Tibial nerve (tissue), 3 donors: ENCODE results near the gene PSTPIP2.

ENCODE experiments used
- POLR2A ChIP-seq, 2 donors: fragments of 450-650 bp; IDR thresholded peaks; one replicate each; pipeline ENCODE4 v1.6.1; 2017; ENCODE audit warnings: antibody characterized with exemption in 2 of 2, mild to moderate bottlenecking in 2 of 2, moderate library complexity in 2 of 2
- TF ChIP-seq, protein P1 (sequence below), 5 experiments: fragments of 200-600 bp in 3 of 5; fragments of 450-650 bp in 2 of 5; sonication (generic) in 3 of 5; IDR thresholded peaks; one replicate each; pipeline ENCODE4 v1.5.1; 2016 to 2019; ENCODE audit warnings: antibody characterized with exemption in 5 of 5, mild to moderate bottlenecking in 3 of 5, moderate library complexity in 2 of 5

DNA sequence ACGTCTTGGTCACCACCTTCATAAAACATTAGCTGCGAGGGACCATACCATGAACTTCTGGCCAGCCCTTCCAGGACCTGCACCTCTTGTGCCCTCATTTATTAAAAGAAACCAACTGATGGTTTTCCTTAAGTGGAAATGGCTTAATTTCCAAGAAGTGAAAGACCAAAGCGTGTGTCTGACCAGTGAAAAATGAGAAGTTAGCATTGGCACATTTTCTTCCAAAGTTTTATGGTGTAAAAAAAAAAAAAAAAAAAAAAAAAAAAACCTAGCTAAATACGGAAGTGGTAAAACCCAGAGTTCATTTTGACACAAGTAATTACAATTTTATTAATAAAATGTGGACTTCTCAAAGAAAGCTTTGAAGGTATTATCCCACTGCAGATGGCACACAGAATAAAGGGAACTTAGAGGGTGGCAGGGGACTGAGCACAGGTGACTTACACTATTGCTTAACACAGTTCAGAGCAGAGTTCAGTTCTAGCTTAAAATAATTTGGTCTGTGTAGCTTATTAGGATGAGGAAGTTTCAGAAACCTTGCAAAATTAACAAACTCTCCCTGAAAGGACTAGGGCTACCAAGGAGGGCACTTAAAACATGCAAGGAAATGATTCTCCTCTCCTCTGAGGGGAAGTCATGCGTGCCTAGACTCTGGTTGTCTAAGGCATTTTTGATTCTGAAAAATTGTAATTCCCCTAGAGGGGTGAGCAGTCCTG is 62.8 kb downstream of the PSTPIP2 start:
- TF ChIP-seq, protein P1, sequence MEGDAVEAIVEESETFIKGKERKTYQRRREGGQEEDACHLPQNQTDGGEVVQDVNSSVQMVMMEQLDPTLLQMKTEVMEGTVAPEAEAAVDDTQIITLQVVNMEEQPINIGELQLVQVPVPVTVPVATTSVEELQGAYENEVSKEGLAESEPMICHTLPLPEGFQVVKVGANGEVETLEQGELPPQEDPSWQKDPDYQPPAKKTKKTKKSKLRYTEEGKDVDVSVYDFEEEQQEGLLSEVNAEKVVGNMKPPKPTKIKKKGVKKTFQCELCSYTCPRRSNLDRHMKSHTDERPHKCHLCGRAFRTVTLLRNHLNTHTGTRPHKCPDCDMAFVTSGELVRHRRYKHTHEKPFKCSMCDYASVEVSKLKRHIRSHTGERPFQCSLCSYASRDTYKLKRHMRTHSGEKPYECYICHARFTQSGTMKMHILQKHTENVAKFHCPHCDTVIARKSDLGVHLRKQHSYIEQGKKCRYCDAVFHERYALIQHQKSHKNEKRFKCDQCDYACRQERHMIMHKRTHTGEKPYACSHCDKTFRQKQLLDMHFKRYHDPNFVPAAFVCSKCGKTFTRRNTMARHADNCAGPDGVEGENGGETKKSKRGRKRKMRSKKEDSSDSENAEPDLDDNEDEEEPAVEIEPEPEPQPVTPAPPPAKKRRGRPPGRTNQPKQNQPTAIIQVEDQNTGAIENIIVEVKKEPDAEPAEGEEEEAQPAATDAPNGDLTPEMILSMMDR (IDR thresholded peaks at IDR 0.05): no peak
- no peak for TF ChIP-seq POLR2A (IDR thresholded peaks at IDR 0.05)
